Stimulated activated CD8-positive, alpha-beta memory T cell treated with anti-CD3 and anti-CD28 coated beads, Interleukin-15, amount 100 ng/mL, for 24 hours (primary cell): Measurements from ENCODE around the gene IGFBPL1.
"Not testable (repeated sequence)": the region's sequence is repeated elsewhere in the genome, so short reads cannot be mapped to it uniquely, and the experiment has no call there.

ENCODE experiments used
- DNase-seq: peaks from one replicate; pipeline ENCODE4 v3.0.0-alpha.2; 2020; ENCODE audit warnings: low read depth

The IGFBPL1 gene, protein sequence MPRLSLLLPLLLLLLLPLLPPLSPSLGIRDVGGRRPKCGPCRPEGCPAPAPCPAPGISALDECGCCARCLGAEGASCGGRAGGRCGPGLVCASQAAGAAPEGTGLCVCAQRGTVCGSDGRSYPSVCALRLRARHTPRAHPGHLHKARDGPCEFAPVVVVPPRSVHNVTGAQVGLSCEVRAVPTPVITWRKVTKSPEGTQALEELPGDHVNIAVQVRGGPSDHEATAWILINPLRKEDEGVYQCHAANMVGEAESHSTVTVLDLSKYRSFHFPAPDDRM

DNA sequence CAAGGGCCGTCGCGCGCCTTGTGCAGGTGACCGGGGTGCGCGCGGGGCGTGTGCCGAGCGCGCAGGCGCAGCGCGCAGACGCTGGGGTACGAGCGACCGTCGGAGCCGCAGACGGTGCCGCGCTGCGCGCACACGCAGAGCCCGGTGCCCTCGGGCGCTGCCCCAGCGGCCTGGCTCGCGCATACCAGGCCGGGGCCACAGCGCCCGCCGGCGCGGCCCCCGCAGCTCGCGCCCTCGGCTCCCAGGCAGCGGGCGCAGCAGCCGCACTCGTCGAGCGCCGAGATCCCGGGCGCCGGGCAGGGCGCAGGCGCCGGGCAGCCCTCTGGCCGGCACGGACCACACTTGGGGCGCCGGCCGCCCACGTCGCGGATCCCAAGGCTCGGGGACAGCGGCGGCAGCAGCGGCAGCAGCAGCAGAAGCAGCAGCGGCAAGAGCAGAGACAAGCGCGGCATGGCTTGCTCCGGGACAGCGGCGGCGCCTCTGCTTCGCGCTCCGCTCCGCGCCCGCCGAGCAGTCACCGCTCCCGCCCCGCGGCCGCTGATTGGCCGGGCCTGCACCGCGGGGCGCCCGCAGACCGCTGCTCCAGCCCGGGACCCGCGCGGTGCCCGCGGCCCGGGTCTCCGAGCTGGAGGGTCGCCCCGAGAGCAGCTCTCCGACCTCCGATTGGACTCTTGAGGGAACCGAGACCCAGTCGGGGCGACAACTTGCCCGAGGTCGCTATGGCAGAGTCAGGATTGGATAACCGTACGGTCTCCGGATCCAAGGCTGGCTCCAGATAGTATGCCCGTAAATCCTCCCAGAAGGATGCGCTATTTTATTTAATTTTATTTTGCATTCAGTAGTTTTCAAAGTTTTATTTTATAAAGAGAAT is at the start of gene IGFBPL1:
TSS of gene IGFBPL1 (minus strand) at position 482 of the 871 bp plus-strand sequence. CDS start at position 452, 30 bp downstream.
- DNase-seq = no peak

DNA sequence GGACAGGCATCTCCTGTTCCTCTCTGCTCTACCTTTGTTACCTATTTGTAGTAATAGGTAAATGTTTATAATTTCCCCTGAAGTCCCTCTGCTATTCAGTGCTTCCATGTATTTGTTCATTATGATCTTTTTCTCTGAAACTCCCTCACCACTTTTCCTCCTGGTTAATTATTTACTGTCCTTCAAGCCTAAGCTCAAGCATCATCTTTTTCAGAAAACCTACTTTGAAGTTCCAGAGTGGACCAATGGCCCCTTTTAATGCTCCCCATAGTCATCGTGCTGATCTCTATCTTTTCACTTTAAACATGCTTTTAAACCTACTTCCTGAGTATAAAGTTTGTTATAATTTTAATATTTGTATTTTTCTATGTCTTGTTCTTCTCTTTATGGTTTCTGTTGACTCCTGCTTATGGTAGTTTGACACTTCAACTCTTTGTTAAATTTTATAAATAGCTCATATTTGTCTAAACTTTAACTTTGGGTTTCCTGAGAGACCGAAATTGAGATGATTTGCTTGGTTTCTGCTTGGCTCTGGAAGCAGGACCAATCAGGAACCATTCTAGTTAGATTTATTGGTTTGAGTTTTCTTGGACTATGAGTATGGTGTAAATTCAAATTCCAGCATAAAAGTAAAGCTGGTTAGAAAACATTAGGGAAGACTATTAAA is 48.5 kb upstream of the IGFBPL1 start:
- DNase-seq = not testable (repeated sequence)

DNA sequence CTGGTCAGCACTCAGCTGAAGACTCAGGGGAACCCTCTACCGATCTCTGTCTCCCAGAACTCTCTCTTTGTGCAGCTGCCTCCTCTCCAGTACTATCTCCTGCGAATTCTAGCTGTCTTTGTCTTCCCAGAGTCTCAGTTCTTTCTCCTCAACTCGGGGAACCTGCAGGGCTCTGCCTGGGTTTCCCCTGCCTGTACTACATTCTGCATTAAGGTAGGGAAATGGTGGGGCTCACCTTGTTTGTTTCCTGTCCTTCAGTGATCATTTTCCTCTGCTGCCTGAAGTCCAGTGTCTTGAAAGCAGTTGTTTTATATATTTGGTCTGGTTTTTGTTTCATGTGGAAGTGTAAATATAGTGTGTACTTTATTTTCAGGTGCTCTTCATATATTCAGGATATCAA is 43.1 kb upstream of the IGFBPL1 start:
- DNase-seq = no peak

DNA sequence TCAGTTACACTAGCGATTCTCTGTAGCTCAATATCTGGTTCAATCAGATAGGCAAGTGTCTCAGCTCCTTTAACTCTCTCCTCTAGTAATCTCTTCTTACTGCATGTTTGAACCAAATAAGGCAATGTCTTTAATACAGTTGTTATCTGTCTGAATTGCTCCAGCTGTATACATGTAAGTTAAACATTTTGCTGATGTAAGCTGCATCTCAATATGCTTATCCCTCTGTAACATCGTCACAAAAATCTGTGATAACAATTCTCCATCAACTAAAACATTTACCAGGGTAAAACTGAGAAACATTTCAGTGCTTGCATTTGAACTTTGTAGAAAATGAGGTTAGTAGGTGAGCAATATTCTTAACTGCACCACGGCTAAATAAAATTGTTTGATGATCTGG is 29.6 kb upstream of the IGFBPL1 start:
- no peak for DNase-seq

DNA sequence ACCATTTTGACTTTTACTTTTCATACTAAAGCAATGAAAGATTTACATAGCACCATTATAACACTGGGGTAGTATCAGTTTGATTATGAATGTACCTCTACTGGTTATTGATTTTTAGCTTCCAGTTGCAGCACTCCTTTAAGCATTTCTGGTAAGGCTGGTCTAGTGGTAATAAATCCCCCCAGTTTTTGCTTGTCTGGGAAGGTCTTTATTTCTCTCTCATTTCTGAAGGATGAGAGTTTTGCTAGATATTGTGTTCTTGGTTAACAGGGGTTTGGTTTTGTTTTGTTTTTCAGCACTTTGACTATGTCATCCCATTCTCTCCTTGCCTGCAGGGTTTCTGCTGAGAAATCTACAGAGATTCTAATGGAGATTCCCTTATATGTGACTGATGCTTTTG is 26.9 kb upstream of the IGFBPL1 start:
- no peak for DNase-seq

DNA sequence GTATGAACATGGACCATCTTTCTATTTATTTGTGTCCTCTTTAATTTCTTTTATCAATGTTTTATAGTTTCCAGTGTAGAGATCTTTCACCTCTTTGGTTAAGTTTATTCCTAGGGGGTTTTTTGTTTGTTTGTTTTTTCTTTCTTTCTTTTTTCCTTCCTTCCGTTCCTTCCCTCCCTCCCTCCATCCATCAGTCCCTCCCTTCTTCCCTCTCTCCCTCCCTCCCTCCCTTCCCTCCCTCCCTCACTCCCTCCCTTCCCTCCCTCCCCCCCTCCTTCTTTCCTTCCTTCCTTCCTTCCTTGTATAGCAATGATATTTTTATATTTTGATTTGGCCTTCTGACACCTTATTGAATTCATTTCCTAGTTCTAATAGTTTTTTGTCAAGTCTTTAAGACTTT is 23.4 kb upstream of the IGFBPL1 start:
- no peak for DNase-seq

DNA sequence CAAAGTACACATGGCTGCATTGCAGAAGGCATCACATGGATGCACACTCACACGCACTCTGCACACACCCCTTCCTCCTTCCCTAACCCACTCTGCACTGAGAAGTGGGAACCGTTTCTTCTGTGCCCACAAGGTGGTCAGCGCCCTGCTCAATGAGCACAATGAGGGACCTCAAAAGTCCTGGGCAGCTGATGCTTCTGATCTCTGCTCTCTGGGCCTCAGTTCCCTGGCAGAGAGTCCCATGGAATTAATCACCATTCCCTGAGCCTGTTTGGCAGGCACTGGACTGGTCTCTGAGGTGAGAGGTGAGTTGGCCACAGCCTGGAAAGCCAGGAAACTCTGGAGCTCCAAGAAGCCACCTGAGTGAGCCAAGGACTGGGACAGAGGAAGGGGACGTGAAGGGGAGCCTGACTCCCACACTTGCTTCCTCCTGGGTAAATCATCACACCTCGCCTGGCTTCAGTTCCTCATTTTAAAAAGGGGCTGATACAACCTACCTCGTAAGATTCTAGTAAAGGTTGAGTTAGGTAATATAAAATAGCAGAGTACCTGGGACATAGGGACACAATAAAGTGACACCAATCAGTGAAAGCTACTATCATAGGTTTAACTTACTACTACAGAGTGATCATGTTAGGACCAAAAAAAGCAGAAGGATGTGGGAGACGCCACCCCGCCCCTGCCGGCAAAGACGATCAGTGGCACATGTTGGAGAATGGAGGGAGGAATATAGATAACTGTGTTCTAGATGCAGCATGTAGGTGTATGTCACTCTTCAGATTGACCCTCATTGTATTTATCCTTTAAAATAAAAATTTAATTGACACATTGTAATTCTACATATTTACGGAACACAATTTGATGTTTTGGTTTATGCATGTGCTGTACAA is 21.1 kb upstream of the IGFBPL1 start:
- DNase-seq = no peak

DNA sequence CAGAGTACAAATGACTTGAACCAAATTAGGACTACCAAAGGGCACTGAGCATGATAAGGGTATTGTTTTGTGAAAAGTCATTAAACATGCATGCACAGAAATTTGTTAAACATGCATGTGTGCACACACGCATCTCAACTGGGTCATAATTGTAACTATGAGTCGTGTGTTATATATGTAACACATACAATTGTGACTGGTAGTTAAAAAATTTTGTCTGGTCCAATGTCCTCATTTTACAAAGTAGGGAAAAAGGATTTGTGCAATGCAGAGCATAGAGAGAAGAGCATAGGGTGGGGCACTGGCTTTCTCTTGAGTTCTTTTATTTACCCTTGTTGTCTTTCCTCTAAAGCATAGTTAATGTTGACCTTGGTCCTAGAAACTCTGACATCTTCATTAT is 19.3 kb upstream of the IGFBPL1 start:
- DNase-seq = no peak

DNA sequence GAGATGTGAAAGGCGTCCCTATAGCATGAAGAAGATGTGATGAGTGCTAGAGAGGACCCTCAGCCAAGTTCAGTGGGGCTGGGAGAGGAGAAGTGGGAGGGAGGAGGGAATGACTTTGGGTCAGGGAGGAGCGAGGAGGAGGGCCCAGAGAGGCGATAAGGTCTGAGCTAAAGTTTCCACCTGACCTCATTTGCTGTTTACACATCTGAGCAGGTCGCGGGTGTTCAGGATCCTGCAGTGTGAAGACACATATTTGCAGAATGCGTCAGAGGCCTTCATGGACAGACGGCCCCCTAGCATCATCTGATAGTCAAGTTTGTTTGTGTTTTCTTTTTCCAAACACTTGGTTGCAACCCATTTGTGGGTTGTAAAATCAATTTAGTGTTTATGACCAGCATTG is 18.9 kb upstream of the IGFBPL1 start:
- no peak for DNase-seq

DNA sequence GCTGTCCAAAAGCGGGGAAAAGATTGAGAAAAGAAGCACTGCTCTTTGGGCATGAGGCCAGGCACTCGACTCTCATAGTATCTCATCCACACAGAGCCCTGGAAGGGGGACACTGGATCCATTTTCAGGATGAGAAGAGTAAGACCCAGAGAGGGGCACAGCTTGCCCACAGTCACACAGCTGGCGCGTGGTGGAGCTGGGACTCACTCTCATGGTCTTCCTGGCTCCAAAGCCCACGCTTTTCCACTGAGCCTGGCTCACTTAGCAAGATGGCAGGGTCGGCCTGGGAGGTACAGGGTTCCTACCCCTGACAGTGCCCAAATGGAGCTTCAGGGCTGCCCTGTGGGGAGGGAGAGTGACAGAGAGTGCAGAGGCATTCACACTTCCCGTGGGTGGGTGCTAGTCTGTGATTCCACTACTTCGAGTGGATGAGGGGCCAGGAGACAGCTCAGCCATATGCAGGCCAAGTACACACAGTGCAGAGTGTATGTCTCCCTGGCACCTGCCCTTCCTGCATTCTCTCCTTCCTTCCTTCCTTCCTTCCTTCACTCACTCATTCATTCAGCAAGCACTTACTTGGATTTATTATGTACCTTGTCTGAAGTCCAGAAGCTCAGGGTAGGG is 18.3 kb upstream of the IGFBPL1 start:
- no peak for DNase-seq

DNA sequence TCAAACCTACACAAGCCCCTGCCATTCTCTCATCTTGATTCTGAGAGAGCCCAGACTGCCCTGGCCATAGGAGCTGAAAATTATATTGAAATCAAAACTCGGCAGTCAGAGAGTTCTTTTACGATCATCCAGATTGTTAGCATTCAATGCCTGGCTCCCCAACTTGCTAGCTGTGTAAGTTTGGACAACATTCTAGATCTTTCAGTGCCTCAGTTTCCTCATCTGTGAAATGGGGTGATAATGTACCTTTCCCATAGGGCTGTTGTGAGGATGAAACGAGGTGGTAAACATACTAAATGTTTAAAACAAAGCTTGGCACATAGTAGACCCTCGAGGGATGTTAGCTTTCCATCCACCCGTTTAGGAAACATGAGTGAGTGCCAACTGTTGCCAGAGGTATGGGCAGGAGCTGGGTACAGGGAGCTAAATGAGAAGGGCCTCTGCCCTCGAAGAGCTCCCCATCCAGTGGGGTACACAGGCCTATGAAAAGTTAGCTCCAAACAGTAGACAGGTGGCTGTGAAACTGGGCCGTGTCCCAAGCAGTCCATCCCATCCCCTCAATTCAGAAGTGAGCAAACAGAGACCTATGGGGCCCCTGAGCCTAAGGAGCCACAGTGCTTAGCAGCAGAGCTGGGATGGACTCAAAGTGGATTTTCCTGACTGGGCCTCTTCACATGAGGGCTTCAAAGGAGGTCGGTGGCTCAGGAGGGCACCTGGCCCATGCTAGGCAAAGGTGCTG is 17.3 kb upstream of the IGFBPL1 start:
- no peak for DNase-seq

DNA sequence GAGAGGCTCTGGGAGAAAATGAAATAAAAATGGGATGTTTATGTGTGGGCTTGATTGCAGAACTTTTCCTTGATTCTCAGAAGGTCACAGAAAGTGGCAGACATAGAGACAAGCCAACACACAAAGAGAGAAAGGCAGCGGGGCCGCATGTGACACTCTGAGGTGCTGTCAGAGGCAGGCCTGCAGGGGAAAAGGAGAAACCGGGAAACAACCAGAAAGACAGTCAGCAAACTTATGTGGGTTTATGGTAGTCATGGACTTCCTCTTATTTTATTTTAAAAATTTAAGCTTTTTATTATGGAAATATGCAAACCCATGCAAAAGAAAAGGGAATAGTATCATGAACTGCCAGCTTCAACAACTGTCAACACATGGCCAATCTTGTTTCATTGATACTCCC is 16.3 kb upstream of the IGFBPL1 start:
- no peak for DNase-seq

DNA sequence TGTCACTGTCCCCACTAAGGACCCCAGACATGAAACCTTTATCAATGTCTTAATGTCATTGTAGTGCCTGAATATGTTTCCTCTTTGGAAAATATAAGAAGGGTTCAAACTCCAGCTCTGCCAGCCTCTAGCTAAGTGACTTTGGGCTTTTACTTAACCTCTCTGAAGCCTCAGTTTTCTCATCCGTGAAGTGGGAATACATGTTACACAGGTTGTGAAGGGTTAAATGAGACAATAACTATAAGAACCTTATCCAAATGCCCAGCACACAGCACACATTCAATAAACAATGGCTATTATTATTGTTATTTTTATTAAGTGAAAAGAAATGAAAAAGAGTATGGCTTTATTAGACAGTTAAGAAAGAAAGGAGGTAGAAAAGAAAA is 15.7 kb upstream of the IGFBPL1 start:
- no peak for DNase-seq

DNA sequence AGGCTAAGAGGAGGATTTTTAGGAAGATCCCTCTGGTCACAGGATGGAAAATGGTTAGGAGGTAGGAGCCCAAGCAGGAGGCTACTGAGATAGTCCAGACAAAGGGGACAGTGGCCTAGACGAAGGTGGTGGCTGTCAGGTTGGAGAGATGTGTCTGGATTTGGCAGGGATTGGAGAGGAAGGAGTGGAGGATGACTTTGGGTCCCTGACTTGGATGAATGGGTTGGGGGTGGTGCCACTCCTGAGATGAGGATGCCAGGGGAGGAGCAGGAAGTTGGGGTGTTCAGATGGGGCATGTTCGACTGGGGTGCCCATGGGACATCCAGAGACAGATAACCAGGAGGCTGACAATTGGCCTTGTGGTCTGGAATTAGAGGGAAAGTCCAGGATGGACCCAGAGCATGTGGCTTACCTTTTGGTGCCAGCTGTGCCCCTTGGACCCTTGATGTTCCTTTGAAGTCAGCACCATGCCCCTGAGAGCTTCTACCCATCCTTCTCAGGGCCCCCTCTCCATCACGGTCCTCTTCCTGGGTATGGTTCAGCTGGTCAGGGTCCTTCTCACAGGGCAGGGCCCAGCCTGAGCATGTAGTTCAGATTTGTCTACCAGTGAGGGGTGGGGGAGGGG is 15.1 kb upstream of the IGFBPL1 start:
- DNase-seq = no peak

DNA sequence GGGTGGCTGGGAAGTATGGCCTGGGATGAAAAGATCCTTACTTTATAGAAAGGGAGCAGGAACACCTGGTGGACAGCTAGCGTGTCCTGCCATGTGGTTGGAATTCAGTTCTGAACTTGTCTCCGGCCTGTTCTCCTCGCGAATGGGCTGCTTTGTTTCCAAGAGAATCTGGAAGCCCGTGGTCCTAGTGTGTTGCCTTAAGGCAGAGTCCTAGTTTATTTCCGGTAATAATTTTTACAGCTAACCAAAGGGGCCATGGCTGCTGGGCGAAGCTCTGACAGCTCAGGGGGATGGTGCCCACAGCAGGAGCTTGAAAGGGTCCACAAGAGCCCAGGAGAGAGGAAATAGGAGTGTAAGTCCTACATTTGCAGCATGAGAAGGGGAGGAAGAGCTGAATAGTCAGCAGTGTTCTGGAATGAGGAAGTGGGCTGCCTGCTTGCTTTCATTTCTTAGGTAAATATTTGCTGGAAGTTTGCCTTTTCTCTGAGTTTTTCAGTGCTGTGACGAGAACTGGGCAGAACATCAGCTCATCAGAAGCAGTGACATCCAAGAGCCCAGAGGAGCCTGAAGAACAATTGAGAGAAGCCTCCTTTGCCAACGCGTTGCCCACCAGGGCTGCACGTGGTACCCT is 13.1 kb upstream of the IGFBPL1 start:
- no peak for DNase-seq

DNA sequence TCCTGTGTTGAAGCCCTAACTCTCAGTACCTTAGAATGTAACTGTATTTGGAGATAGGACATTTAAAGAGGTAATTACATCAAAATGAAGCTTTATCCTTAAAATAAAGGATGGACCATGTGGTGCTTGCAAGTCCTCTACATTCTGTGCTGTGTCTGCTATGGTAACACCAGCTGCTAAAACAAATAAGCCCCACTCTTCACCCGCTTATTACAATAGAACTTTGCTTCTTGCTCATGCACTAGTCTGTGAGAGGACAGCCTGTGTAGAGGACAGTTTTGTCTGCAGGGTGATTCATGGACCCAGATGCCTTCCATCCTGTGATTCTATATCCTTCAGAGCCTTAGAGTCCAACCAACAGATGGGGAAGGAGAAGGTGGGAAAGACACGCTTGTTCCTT is 12.5 kb upstream of the IGFBPL1 start:
- DNase-seq = no peak

DNA sequence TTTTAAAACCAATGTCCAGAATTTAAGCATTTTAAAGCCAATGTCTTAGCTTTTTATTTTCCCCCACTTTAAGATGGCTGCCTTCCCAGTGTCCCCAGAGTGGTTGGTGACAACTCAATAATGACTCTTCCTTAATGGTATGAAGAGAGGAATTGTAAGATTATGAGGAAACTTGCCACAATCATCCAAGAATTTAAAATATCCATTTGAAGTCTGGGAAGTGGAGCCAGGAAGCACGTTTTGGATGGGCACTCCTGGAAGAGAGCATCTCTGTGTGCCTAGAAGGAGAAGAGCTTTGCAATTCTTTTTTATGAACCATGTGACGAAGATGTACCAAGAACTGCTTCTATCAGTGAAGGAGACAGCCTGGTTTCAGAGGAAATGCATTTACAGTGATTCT is 11.3 kb upstream of the IGFBPL1 start:
- DNase-seq = no peak

DNA sequence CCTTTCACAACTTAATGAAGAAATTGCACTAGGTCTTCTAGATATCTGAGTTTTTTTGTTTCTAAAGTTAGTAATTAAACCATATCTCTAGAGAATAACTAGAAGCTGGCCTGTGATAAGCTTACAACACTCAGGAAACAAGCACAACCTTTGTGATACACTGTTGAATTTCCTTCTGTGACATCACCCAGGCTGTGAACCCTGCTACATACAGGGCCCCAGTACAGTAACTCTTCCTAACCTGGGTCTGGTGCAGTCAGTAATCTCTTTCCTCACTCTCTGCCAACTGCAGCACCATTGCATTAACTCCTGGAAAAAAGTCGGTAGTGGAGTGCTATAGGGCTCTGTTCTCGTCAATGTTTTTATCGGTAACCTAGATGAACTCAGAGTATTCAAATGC is 10.6 kb upstream of the IGFBPL1 start:
- DNase-seq = no peak

DNA sequence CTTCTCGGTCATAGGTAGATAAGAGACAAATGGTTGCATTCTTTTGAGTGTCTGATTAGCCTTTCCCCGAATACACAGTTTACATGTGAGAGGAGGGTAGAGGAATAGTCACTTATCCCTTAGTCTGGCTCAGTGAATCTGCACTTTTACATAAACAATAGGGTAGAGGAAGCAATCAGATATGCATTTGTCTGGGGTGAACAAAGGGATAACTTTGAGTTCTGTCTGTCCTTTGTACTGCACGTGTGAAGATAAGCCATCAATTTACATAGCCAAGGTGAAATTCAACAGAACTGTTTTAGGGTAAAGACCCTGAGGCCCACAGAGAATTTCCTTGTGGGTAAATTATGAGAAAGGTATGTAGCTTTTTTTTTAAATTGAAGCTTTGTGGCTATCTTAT is 10.1 kb upstream of the IGFBPL1 start:
- DNase-seq = no peak
